HepG2 (cell line): ENCODE results near the gene ITM2B. TPM values are rescaled to one million over a fixed set of nuclear protein-coding genes. Genes with fewer than 3 reads are reported as not detected.

Experiments
- ATAC-seq: fragments of 200-7000 bp; cut with Tn5 transposase; 3 replicates; pipeline ENCODE4 v1.9.1; 2020; ENCODE audit warnings: mild to moderate bottlenecking, moderate library complexity
- BruUV-seq: library from RNA; stranded (reverse); fragments of 400-500 nt; replicated peaks from 2 replicates; lab custom pipeline; 2021; lab: Mats Ljungman, UMichigan
- CTCF ChIA-PET: fragments of 300-600 bp; formaldehyde crosslinking; extraction: SDS; loops from one replicate; lab custom pipeline; 2021; ENCODE audit warnings: low total read pairs, inconsistent platforms, low intra/inter-chr PET ratio; lab: Yijun Ruan, JAX
- POLR2A ChIA-PET: fragments of 350-600 bp; sonication (Branson Sonifier 250); formaldehyde crosslinking; loops from one replicate; lab custom pipeline; 2020; ENCODE audit warnings: antibody characterized with exemption, inconsistent platforms; lab: Yijun Ruan, JAX
- DNase-seq: peaks from one replicate; pipeline ENCODE4 v3.0.0-alpha.2; 2015; ENCODE audit warnings: low spot score
- FAIRE-seq: peaks from 3 replicates; lab custom pipeline; 2011; peaks lifted over from hg19 to GRCh38; lab: Jason Lieb, UNC
- H2AFZ ChIP-seq: one replicate; pipeline ENCODE4 v1.6.1; 2011; ENCODE audit warnings: low read length, inconsistent platforms
- H3K27ac ChIP-seq: fragments of 300-600 bp; 3 replicates; pipeline ENCODE4 v1.8.0; 2011; ENCODE audit warnings: mixed run types, mild to moderate bottlenecking, mixed read lengths, low read length, inconsistent platforms; ENCODE audit not compliant: insufficient read depth; ENCODE audit errors: extremely low read length
- H3K27me3 ChIP-seq, 2 experiments: fragments of 200-600 bp in 1 of 2; 2 replicates in 1 of 2; 3 replicates in 1 of 2; pipeline versions ENCODE4 v1.6.0 to v1.8.0; 2011; ENCODE audit warnings: low read length in 2 of 2, mild to moderate bottlenecking in 2 of 2, moderate library complexity in 2 of 2, inconsistent platforms in 1 of 2; ENCODE audit not compliant: insufficient read depth in 2 of 2, control insufficient read depth in 1 of 2
- H3K36me3 ChIP-seq, 2 experiments: fragments of 200-600 bp in 1 of 2; replicated peaks in 1 of 2; 2 replicates in 1 of 2; 3 replicates in 1 of 2; pipeline versions ENCODE4 v1.5.1 to v1.8.0; 2011; ENCODE audit warnings: low read length in 2 of 2, inconsistent platforms in 1 of 2; ENCODE audit not compliant: insufficient read depth in 2 of 2, control insufficient read depth in 1 of 2
- H3K4me1 ChIP-seq: 2 replicates; pipeline ENCODE4 v1.5.1; 2012; ENCODE audit warnings: low read length, inconsistent platforms; ENCODE audit not compliant: insufficient read depth
- H3K4me2 ChIP-seq: 2 replicates; pipeline ENCODE4 v1.6.0; 2011; ENCODE audit warnings: low read depth, low read length, inconsistent platforms
- H3K4me3 ChIP-seq, 3 experiments: fragments of 200-600 bp in 1 of 3; sonication (generic), shearing (Covaris generic) in 1 of 3; replicated peaks in 1 of 3; 2 replicates each; pipeline ENCODE4 v1.5.1; 2011 to 2016; ENCODE audit warnings: low read length in 3 of 3, inconsistent platforms in 2 of 3, low read depth in 2 of 3, mild to moderate bottlenecking in 2 of 3, control low read depth in 1 of 3, mixed read lengths in 1 of 3; ENCODE audit not compliant: insufficient read depth in 1 of 3
- H3K79me2 ChIP-seq: one replicate; pipeline ENCODE4 v1.6.1; 2011; ENCODE audit warnings: low read length, inconsistent platforms; ENCODE audit not compliant: insufficient read depth
- H3K9ac ChIP-seq: 2 replicates; pipeline ENCODE4 v1.6.0; 2011; ENCODE audit warnings: mild to moderate bottlenecking, low read depth, low read length, inconsistent platforms; ENCODE audit not compliant: insufficient read depth
- H3K9me3 ChIP-seq: 2 replicates; pipeline ENCODE4 v1.5.1; 2012; ENCODE audit warnings: mild to moderate bottlenecking, low read length
- H4K20me1 ChIP-seq: 2 replicates; pipeline ENCODE4 v1.6.0; 2011; ENCODE audit warnings: inconsistent platforms, mild to moderate bottlenecking, low read length, moderate library complexity; ENCODE audit not compliant: insufficient read depth
- ATF3 ChIP-seq: sonication (generic); formaldehyde crosslinking; IDR thresholded peaks from 2 replicates; pipeline ENCODE4 v1.4.0; 2020; ENCODE audit warnings: missing genetic modification reagents
- FOXJ3 ChIP-seq: sonication (generic); formaldehyde crosslinking; IDR thresholded peaks from 2 replicates; pipeline ENCODE4 v1.4.0; 2020; ENCODE audit warnings: missing genetic modification reagents, mild to moderate bottlenecking, borderline replicate concordance
- HOMEZ ChIP-seq: IDR thresholded peaks from 2 replicates; pipeline ENCODE4 v1.6.1; 2016; ENCODE audit warnings: low read depth
- HOXA7 ChIP-seq: sonication (generic); formaldehyde crosslinking; IDR thresholded peaks from 2 replicates; pipeline ENCODE4 v1.8.1; 2022; ENCODE audit warnings: mild to moderate bottlenecking, missing genetic modification reagents, moderate library complexity
- JARID2 ChIP-seq: sonication (generic); formaldehyde crosslinking; IDR thresholded peaks from 2 replicates; pipeline ENCODE4 v1.8.1; 2023; ENCODE audit warnings: missing genetic modification reagents, inconsistent platforms; ENCODE audit not compliant: insufficient replicate concordance
- MAF1 ChIP-seq: sonication (generic); formaldehyde crosslinking; IDR thresholded peaks from 2 replicates; pipeline ENCODE4 v1.5.0; 2020; ENCODE audit warnings: missing genetic modification reagents, borderline replicate concordance
- MEIS2 ChIP-seq: sonication (generic); formaldehyde crosslinking; IDR thresholded peaks from 2 replicates; pipeline ENCODE4 v1.9.0; 2021; ENCODE audit warnings: mild to moderate bottlenecking, missing genetic modification reagents
- NRL ChIP-seq: sonication (generic); formaldehyde crosslinking; IDR thresholded peaks from 2 replicates; pipeline ENCODE4 v1.5.0; 2020; ENCODE audit warnings: missing genetic modification reagents, mild to moderate bottlenecking, moderate library complexity, borderline replicate concordance
- SKI ChIP-seq: fragments of 450-650 bp; IDR thresholded peaks from one replicate; pipeline ENCODE4 v1.6.1; 2018; ENCODE audit warnings: mild to moderate bottlenecking; ENCODE audit not compliant: partially characterized antibody
- TRAFD1 ChIP-seq: sonication (generic); formaldehyde crosslinking; IDR thresholded peaks from 2 replicates; pipeline ENCODE4 v1.5.1; 2020; ENCODE audit warnings: missing genetic modification reagents, mild to moderate bottlenecking, borderline replicate concordance
- TRIM24 ChIP-seq: sonication (generic); formaldehyde crosslinking; IDR thresholded peaks from 2 replicates; pipeline ENCODE4 v1.8.0; 2022; ENCODE audit warnings: mild to moderate bottlenecking, missing genetic modification reagents
- ZBTB42 ChIP-seq: sonication (generic); formaldehyde crosslinking; IDR thresholded peaks from 2 replicates; pipeline ENCODE4 v1.5.0; 2020; ENCODE audit warnings: mild to moderate bottlenecking, missing genetic modification reagents
- ZBTB44 ChIP-seq: sonication (generic); formaldehyde crosslinking; IDR thresholded peaks from 2 replicates; pipeline ENCODE4 v1.4.0; 2020; ENCODE audit warnings: missing genetic modification reagents
- ZBTB7A ChIP-seq: sonication (generic); formaldehyde crosslinking; IDR thresholded peaks from 2 replicates; pipeline ENCODE4 v1.8.0; 2022; ENCODE audit warnings: mild to moderate bottlenecking, missing genetic modification reagents
- ZKSCAN5 ChIP-seq: sonication (generic); formaldehyde crosslinking; IDR thresholded peaks from 2 replicates; pipeline ENCODE4 v1.5.1; 2020; ENCODE audit warnings: mild to moderate bottlenecking, missing genetic modification reagents
- ZNF354B ChIP-seq: sonication (generic); formaldehyde crosslinking; IDR thresholded peaks from 2 replicates; pipeline ENCODE4 v1.8.0; 2022; ENCODE audit warnings: mild to moderate bottlenecking, missing genetic modification reagents
- ZNF382 ChIP-seq: sonication (generic); formaldehyde crosslinking; IDR thresholded peaks from 2 replicates; pipeline ENCODE4 v1.5.0; 2020; ENCODE audit warnings: missing genetic modification reagents, mild to moderate bottlenecking, borderline replicate concordance
- ZNF563 ChIP-seq: sonication (generic); formaldehyde crosslinking; IDR thresholded peaks from 2 replicates; pipeline ENCODE4 v1.8.0; 2022; ENCODE audit warnings: mild to moderate bottlenecking, moderate library complexity, missing genetic modification reagents
- ZNF564 ChIP-seq: sonication (generic); formaldehyde crosslinking; IDR thresholded peaks from 2 replicates; pipeline ENCODE4 v1.8.1; 2023; ENCODE audit warnings: mild to moderate bottlenecking, missing genetic modification reagents
- ZNF790 ChIP-seq: sonication (generic); formaldehyde crosslinking; IDR thresholded peaks from 2 replicates; pipeline ENCODE4 v1.8.0; 2022; ENCODE audit warnings: missing genetic modification reagents, mild to moderate bottlenecking, borderline replicate concordance
- WGBS: methylation state at CpG from one replicate; pipeline ENCODE4 v1.1.6; 2017; ENCODE audit warnings: low lambda C conversion rate; 5-methylcytosine and 5-hydroxymethylcytosine counted together
- in situ Hi-C: cut with HindIII; loops from 2 replicates; pipeline ENCODE4 v1.10.0; 2017; ENCODE audit warnings: low pct_unique_long_range_greater_than_20kb; ENCODE audit not compliant: extremely low pct_ligation_motif_present
- intact Hi-C: fragments of 100-400 bp; cut with micrococcal nuclease; formaldehyde crosslinking; loops from one replicate; pipeline ENCODE4 v1.10.0; 2022; ENCODE audit not compliant: unreplicated experiment
- polyA plus RNA-seq, 8 experiments: library from polyadenylated mRNA; depleted of rRNA in 3 of 8; stranded (reverse) in 7 of 8; unstranded in 1 of 8; fragments of >200 nt; fragmentation: Illumina TruSeq in 4 of 8; extraction: Trizol in 4 of 8; gene quantifications; 2 replicates each; pipeline versions ENCODE4 v1.2.1 to v1.2.3, GENCODE V29; 2011 to 2016; ENCODE audit warnings: low read depth in 4 of 8, missing spikeins in 1 of 8, mixed read lengths in 1 of 8; ENCODE audit not compliant: insufficient read depth in 1 of 8
- total RNA-seq, 5 experiments: library from RNA; depleted of rRNA; stranded (reverse); fragments of >200 nt; fragmentation: Illumina TruSeq; extraction: Trizol; gene quantifications; 2 replicates each; pipeline ENCODE4 v1.2.3, GENCODE V29; 2016; ENCODE audit warnings: low read depth in 1 of 5

Gene ITM2B
- total and polyA plus RNA-seq, 2 of the 13 experiments (the other 11 are each of a cell fraction or from before 2014, with no cell fraction given) = 158 to 373 TPM

- CTCF ChIA-PET = no interaction called here
- H4K20me1 ChIP-seq = no peaks in the 10 kb centered on the region; the same call in 1 of the 2 replicates
- H2AFZ ChIP-seq = no peak overlapping the region
- FAIRE-seq (no peak), DNase-seq (no peak), ATAC-seq (no peak)
- H3K36me3 ChIP-seq = peaks cover 1 to 7% of the 10 kb centered on the region in 2 experiments; a peak in 3 of 5 replicates
- H3K27me3 ChIP-seq = no peaks in the 10 kb centered on the region
- H3K4me1 ChIP-seq = peaks cover 2% of the 10 kb centered on the region
- WGBS = 100% methylated on average over 1 of the region's 1 CpG
- POLR2A ChIA-PET = no interaction called here
- H3K79me2 ChIP-seq = peaks cover 28% of the 10 kb centered on the region
- no peak overlapping the region for H3K4me3 ChIP-seq
- no peak for TF ChIP-seq HOMEZ (CRISPR knock-in tag)
- TF ChIP-seq ZBTB42 = no peak
- TF ChIP-seq ATF3 (CRISPR knock-in tag) = no peak
- TF ChIP-seq MEIS2 (CRISPR knock-in tag) = no peak
- no peak for TF ChIP-seq SKI
- no peak for TF ChIP-seq TRIM24 (CRISPR knock-in tag)
- no peak for TF ChIP-seq ZBTB7A (CRISPR knock-in tag)
- no peak for TF ChIP-seq ZNF790 (CRISPR knock-in tag)
- TF ChIP-seq ZNF354B = no peak
- no peak for TF ChIP-seq HOXA7 (CRISPR knock-in tag)
- no peak for TF ChIP-seq ZKSCAN5 (CRISPR knock-in tag)
- no peak for TF ChIP-seq ZNF563
- TF ChIP-seq ZNF382 (CRISPR knock-in tag) = no peak
- TF ChIP-seq NRL (CRISPR knock-in tag) = no peak
- TF ChIP-seq MAF1 (CRISPR knock-in tag) = no peak
- no peak for TF ChIP-seq ZBTB44 (CRISPR knock-in tag)
- no peak for TF ChIP-seq FOXJ3 (CRISPR knock-in tag)
- no peak for TF ChIP-seq JARID2 (CRISPR knock-in tag)
- TF ChIP-seq ZNF564 (CRISPR knock-in tag) = no peak
- no peak for TF ChIP-seq TRAFD1 (CRISPR knock-in tag)
- no peak overlapping the region for H3K4me2 ChIP-seq
- no TSS peak for BruUV-seq
- intact Hi-C loops (no loop called here), in situ Hi-C loops (loop anchor here (25.0 kb wide), 1 partner anchor 451 kb away; no protein-coding TSS in a partner anchor)
- no peak overlapping the region for H3K9ac ChIP-seq
- no peak overlapping the region for H3K27ac ChIP-seq
- H3K9me3 ChIP-seq = no peaks in the 10 kb centered on the region
Measured at GRCh38 chr13:48311223-48311622, 78.2 kb downstream of the ITM2B start.
